GM23338 (cell line): ENCODE data around the gene ZDHHC8. TPM values are rescaled to one million over a fixed set of nuclear protein-coding genes. Genes with fewer than 3 reads are reported as not detected.

Experiments
- ATAC-seq: fragments of 200-7000 bp; cut with Tn5 transposase; 3 replicates; pipeline ENCODE4 v1.9.1; 2020
- DNase-seq: peaks from one replicate; pipeline ENCODE4 v3.0.0-alpha.2; 2015; ENCODE audit warnings: low spot score
- H2AFZ ChIP-seq: fragments of 200-600 bp; sonication (generic); 2 replicates; pipeline ENCODE4 v1.8.0; 2016; ENCODE audit warnings: antibody characterized with exemption, mild to moderate bottlenecking, moderate library complexity
- H3F3A ChIP-seq: fragments of 200-600 bp; sonication (generic); replicated peaks from 2 replicates; pipeline ENCODE4 v1.8.0; 2017; ENCODE audit warnings: antibody characterized with exemption, mixed run types, low read depth
- H3K27ac ChIP-seq: fragments of 200-600 bp; sonication (generic); 2 replicates; pipeline ENCODE4 v1.6.1; 2016; ENCODE audit warnings: low read depth
- H3K27me3 ChIP-seq: fragments of 200-600 bp; sonication (generic); 2 replicates; pipeline ENCODE4 v1.8.0; 2016; ENCODE audit warnings: mild to moderate bottlenecking, mixed run types, moderate library complexity; ENCODE audit not compliant: insufficient read depth
- H3K36me3 ChIP-seq: fragments of 200-600 bp; sonication (generic); 2 replicates; pipeline ENCODE4 v1.8.0; 2016; ENCODE audit warnings: mild to moderate bottlenecking; ENCODE audit not compliant: insufficient read depth
- H3K4me1 ChIP-seq: fragments of 200-600 bp; sonication (generic); 2 replicates; pipeline ENCODE4 v1.8.0; 2016; ENCODE audit warnings: mild to moderate bottlenecking, moderate library complexity; ENCODE audit not compliant: insufficient read depth
- H3K4me2 ChIP-seq: fragments of 200-600 bp; sonication (generic); 2 replicates; pipeline ENCODE4 v1.7.1; 2017; ENCODE audit warnings: mixed run types
- H3K4me3 ChIP-seq: fragments of 200-600 bp; sonication (generic); 2 replicates; pipeline ENCODE4 v1.6.1; 2016; ENCODE audit warnings: mixed run types
- H3K79me2 ChIP-seq: fragments of 200-600 bp; sonication (generic); replicated peaks from 2 replicates; pipeline ENCODE4 v1.8.0; 2017; ENCODE audit warnings: mild to moderate bottlenecking; ENCODE audit not compliant: insufficient read depth
- H3K9me2 ChIP-seq: fragments of 200-600 bp; sonication (generic); 2 replicates; pipeline ENCODE4 v1.8.0; 2017; ENCODE audit not compliant: insufficient read depth
- H4K20me1 ChIP-seq: fragments of 200-600 bp; sonication (generic); replicated peaks from 2 replicates; pipeline ENCODE4 v1.8.0; 2017; ENCODE audit warnings: mild to moderate bottlenecking; ENCODE audit not compliant: insufficient read depth
- H3K27ac Mint-ChIP-seq: 2 replicates; pipeline ENCODE4 v1.8.0; 2020; ENCODE audit warnings: inconsistent platforms, mild to moderate bottlenecking, moderate library complexity, mixed read lengths
- H3K27me3 Mint-ChIP-seq: 3 replicates; pipeline ENCODE4 v1.8.0; 2022; ENCODE audit warnings: low read depth, mild to moderate bottlenecking, moderate library complexity, mixed read lengths, inconsistent platforms; ENCODE audit not compliant: insufficient read depth, poor library complexity
- H3K36me3 Mint-ChIP-seq: 3 replicates; pipeline ENCODE4 v1.8.0; 2021; ENCODE audit warnings: low read depth, mild to moderate bottlenecking, inconsistent platforms, moderate library complexity, mixed read lengths
- H3K4me1 Mint-ChIP-seq: 3 replicates; pipeline ENCODE4 v1.8.0; 2020; ENCODE audit warnings: mild to moderate bottlenecking, inconsistent platforms, mixed read lengths
- H3K4me3 Mint-ChIP-seq: 3 replicates; pipeline ENCODE4 v1.8.0; 2021; ENCODE audit warnings: moderate library complexity, mild to moderate bottlenecking, inconsistent platforms, mixed read lengths
- H3K9me3 Mint-ChIP-seq: 3 replicates; pipeline ENCODE4 v1.8.0; 2020; ENCODE audit warnings: moderate library complexity, mild to moderate bottlenecking, inconsistent platforms, mixed read lengths
- CREB1 ChIP-seq: fragments of 250-450 bp; sonication (Bioruptor Pico); IDR thresholded peaks from 2 replicates; pipeline ENCODE4 v1.5.0; 2020; ENCODE audit warnings: low read depth, mild to moderate bottlenecking, moderate library complexity
- ETS1 ChIP-seq: IDR thresholded peaks from 2 replicates; pipeline ENCODE4 v1.6.1; 2016; ENCODE audit warnings: antibody characterized with exemption
- EZH2 ChIP-seq: fragments of 200-600 bp; sonication (generic); IDR thresholded peaks from one replicate; pipeline ENCODE4 v1.8.0; 2017; ENCODE audit warnings: antibody characterized with exemption, mild to moderate bottlenecking, low read depth; ENCODE audit not compliant: unreplicated experiment
- EZH2phosphoT487 ChIP-seq: fragments of 200-600 bp; sonication (generic); IDR thresholded peaks from one replicate; pipeline ENCODE4 v1.8.1; 2018; ENCODE audit warnings: antibody characterized with exemption; ENCODE audit not compliant: unreplicated experiment
- JUNB ChIP-seq: IDR thresholded peaks from one replicate; pipeline ENCODE4 v1.6.1; 2016; ENCODE audit warnings: antibody characterized with exemption; ENCODE audit not compliant: unreplicated experiment
- NANOG ChIP-seq: IDR thresholded peaks from 2 replicates; pipeline ENCODE4 v1.6.1; 2016; ENCODE audit warnings: antibody characterized with exemption, borderline replicate concordance
- POLR2AphosphoS5 ChIP-seq: IDR thresholded peaks from 2 replicates; pipeline ENCODE4 v1.6.1; 2016; ENCODE audit warnings: antibody characterized with exemption, low read depth
- STAT1 ChIP-seq: IDR thresholded peaks from one replicate; pipeline ENCODE4 v1.6.1; 2016; ENCODE audit warnings: antibody characterized with exemption; ENCODE audit not compliant: unreplicated experiment
- ZNF114 ChIP-seq: fragments of 250-450 bp; sonication (Bioruptor Pico); IDR thresholded peaks from 2 replicates; pipeline ENCODE4 v1.5.0; 2020; ENCODE audit warnings: mild to moderate bottlenecking, moderate library complexity
- ZNF331 ChIP-seq: fragments of 250-450 bp; sonication (Bioruptor Pico); IDR thresholded peaks from 2 replicates; pipeline ENCODE4 v1.5.0; 2020; ENCODE audit warnings: low read depth, mild to moderate bottlenecking, moderate library complexity
- polyA plus RNA-seq: library from polyadenylated mRNA; unstranded; fragments of >200 nt; fragmentation: Nextera tagmentation; extraction: Ambion mirVana; gene quantifications from 2 replicates; pipeline ENCODE4 v1.2.1, GENCODE V29; 2016
- total RNA-seq: library from RNA; depleted of rRNA; stranded (reverse); fragments of >200 nt; shearing (Covaris generic); gene quantifications from 2 replicates; pipeline ENCODE4 v1.2.3, GENCODE V29; 2014
- TF ChIP-seq, protein P1 (sequence below): fragments of 250-450 bp; sonication (Bioruptor Pico); IDR thresholded peaks from 2 replicates; pipeline ENCODE4 v1.5.0; 2020; ENCODE audit warnings: mild to moderate bottlenecking, moderate library complexity
- TF ChIP-seq, protein P2 (sequence below), 2 experiments: fragments of 200-600 bp in 1 of 2; sonication (generic) in 1 of 2; conservative IDR thresholded peaks; 2 replicates each; pipeline versions ENCODE4 v1.5.1 to v1.6.1; 2016 to 2017; ENCODE audit warnings: antibody characterized with exemption in 2 of 2, low read depth in 2 of 2, mild to moderate bottlenecking in 2 of 2, moderate library complexity in 1 of 2
- TF ChIP-seq, protein P3 (sequence below): IDR thresholded peaks from one replicate; pipeline ENCODE4 v1.6.1; 2018; ENCODE audit warnings: antibody characterized with exemption; ENCODE audit not compliant: unreplicated experiment

Gene ZDHHC8
- total and polyA plus RNA-seq, 2 experiments from 2014 or later, result 13.7 to 47.6 TPM

DNA sequence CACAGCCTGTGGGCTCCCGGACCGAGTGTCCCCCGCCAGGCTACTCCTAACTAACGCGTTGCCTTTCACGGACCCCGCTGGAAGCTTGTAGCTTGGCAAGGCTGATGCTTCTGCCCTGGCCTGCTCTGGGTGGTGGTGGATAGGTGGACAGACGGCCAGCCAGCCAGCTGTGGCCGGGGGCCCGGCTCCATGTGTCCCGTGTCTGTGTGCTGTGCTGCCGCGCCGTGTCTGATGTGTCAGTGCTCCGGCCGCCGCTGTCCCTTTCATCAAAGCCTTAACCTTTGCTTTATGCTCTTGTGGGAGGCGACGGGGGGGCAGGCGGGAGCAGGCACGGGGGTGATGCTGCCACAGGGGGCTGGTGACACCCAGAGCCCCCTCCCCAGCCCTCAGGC lies 14.2 kb downstream of the ZDHHC8 start:
- ATAC-seq (no peak), DNase-seq (no peak)
- H3K27me3 Mint-ChIP-seq, result no peaks in the 10 kb centered on the region
- H3K36me3 ChIP-seq, result no peaks in the 10 kb centered on the region
- no peaks in the 10 kb centered on the region for H3K27me3 ChIP-seq
- H3K9me2 ChIP-seq, result no peaks in the 10 kb centered on the region
- no peak overlapping the region for H3K27ac Mint-ChIP-seq
- H3K9me3 Mint-ChIP-seq, result no peaks in the 10 kb centered on the region
- no peaks in the 10 kb centered on the region for H4K20me1 ChIP-seq
- no peaks in the 10 kb centered on the region for H3K4me1 Mint-ChIP-seq
- no peak overlapping the region for H3K27ac ChIP-seq
- no peaks in the 10 kb centered on the region for H3K36me3 Mint-ChIP-seq
- H3F3A ChIP-seq, result no peaks in the 10 kb centered on the region
- TF ChIP-seq POLR2AphosphoS5 (no peak), EZH2phosphoT487 (no peak), NANOG (no peak), JUNB (no peak), EZH2 (no peak), CREB1 (no peak), ZNF331 (CRISPR knock-in tag) (no peak), STAT1 (no peak), ETS1 (no peak), ZNF114 (no peak)
- TF ChIP-seq, protein P1, sequence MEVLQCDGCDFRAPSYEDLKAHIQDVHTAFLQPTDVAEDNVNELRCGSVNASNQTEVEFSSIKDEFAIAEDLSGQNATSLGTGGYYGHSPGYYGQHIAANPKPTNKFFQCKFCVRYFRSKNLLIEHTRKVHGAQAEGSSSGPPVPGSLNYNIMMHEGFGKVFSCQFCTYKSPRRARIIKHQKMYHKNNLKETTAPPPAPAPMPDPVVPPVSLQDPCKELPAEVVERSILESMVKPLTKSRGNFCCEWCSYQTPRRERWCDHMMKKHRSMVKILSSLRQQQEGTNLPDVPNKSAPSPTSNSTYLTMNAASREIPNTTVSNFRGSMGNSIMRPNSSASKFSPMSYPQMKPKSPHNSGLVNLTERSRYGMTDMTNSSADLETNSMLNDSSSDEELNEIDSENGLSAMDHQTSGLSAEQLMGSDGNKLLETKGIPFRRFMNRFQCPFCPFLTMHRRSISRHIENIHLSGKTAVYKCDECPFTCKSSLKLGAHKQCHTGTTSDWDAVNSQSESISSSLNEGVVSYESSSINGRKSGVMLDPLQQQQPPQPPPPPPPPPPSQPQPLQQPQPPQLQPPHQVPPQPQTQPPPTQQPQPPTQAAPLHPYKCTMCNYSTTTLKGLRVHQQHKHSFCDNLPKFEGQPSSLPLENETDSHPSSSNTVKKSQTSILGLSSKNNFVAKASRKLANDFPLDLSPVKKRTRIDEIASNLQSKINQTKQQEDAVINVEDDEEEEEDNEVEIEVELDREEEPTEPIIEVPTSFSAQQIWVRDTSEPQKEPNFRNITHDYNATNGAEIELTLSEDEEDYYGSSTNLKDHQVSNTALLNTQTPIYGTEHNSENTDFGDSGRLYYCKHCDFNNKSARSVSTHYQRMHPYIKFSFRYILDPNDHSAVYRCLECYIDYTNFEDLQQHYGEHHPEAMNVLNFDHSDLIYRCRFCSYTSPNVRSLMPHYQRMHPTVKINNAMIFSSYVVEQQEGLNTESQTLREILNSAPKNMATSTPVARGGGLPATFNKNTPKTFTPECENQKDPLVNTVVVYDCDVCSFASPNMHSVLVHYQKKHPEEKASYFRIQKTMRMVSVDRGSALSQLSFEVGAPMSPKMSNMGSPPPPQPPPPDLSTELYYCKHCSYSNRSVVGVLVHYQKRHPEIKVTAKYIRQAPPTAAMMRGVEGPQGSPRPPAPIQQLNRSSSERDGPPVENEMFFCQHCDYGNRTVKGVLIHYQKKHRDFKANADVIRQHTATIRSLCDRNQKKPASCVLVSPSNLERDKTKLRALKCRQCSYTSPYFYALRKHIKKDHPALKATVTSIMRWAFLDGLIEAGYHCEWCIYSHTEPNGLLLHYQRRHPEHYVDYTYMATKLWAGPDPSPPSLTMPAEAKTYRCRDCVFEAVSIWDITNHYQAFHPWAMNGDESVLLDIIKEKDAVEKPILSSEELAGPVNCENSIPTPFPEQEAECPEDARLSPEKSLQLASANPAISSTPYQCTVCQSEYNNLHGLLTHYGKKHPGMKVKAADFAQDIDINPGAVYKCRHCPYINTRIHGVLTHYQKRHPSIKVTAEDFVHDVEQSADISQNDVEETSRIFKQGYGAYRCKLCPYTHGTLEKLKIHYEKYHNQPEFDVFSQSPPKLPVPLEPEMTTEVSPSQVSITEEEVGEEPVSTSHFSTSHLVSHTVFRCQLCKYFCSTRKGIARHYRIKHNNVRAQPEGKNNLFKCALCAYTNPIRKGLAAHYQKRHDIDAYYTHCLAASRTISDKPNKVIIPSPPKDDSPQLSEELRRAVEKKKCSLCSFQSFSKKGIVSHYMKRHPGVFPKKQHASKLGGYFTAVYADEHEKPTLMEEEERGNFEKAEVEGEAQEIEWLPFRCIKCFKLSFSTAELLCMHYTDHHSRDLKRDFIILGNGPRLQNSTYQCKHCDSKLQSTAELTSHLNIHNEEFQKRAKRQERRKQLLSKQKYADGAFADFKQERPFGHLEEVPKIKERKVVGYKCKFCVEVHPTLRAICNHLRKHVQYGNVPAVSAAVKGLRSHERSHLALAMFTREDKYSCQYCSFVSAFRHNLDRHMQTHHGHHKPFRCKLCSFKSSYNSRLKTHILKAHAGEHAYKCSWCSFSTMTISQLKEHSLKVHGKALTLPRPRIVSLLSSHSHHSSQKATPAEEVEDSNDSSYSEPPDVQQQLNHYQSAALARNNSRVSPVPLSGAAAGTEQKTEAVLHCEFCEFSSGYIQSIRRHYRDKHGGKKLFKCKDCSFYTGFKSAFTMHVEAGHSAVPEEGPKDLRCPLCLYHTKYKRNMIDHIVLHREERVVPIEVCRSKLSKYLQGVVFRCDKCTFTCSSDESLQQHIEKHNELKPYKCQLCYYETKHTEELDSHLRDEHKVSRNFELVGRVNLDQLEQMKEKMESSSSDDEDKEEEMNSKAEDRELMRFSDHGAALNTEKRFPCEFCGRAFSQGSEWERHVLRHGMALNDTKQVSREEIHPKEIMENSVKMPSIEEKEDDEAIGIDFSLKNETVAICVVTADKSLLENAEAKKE (CRISPR knock-in tag), result no peak
- TF ChIP-seq, protein P2, sequence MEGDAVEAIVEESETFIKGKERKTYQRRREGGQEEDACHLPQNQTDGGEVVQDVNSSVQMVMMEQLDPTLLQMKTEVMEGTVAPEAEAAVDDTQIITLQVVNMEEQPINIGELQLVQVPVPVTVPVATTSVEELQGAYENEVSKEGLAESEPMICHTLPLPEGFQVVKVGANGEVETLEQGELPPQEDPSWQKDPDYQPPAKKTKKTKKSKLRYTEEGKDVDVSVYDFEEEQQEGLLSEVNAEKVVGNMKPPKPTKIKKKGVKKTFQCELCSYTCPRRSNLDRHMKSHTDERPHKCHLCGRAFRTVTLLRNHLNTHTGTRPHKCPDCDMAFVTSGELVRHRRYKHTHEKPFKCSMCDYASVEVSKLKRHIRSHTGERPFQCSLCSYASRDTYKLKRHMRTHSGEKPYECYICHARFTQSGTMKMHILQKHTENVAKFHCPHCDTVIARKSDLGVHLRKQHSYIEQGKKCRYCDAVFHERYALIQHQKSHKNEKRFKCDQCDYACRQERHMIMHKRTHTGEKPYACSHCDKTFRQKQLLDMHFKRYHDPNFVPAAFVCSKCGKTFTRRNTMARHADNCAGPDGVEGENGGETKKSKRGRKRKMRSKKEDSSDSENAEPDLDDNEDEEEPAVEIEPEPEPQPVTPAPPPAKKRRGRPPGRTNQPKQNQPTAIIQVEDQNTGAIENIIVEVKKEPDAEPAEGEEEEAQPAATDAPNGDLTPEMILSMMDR (conservative IDR thresholded peaks at IDR 0.05; ENCODE audit: low read depth in 2 of 2), result no peak
- TF ChIP-seq, protein P3, sequence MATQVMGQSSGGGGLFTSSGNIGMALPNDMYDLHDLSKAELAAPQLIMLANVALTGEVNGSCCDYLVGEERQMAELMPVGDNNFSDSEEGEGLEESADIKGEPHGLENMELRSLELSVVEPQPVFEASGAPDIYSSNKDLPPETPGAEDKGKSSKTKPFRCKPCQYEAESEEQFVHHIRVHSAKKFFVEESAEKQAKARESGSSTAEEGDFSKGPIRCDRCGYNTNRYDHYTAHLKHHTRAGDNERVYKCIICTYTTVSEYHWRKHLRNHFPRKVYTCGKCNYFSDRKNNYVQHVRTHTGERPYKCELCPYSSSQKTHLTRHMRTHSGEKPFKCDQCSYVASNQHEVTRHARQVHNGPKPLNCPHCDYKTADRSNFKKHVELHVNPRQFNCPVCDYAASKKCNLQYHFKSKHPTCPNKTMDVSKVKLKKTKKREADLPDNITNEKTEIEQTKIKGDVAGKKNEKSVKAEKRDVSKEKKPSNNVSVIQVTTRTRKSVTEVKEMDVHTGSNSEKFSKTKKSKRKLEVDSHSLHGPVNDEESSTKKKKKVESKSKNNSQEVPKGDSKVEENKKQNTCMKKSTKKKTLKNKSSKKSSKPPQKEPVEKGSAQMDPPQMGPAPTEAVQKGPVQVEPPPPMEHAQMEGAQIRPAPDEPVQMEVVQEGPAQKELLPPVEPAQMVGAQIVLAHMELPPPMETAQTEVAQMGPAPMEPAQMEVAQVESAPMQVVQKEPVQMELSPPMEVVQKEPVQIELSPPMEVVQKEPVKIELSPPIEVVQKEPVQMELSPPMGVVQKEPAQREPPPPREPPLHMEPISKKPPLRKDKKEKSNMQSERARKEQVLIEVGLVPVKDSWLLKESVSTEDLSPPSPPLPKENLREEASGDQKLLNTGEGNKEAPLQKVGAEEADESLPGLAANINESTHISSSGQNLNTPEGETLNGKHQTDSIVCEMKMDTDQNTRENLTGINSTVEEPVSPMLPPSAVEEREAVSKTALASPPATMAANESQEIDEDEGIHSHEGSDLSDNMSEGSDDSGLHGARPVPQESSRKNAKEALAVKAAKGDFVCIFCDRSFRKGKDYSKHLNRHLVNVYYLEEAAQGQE, result no peak
- no peak overlapping the region for H2AFZ ChIP-seq
- H3K4me2 ChIP-seq, result no peak overlapping the region
- no peak overlapping the region for H3K4me3 ChIP-seq
- H3K4me3 Mint-ChIP-seq, result no peak overlapping the region
- no peaks in the 10 kb centered on the region for H3K4me1 ChIP-seq
- no peaks in the 10 kb centered on the region for H3K79me2 ChIP-seq
